WERI-Rb-1 (cell line): Measurements from ENCODE around the gene PZP.
"Not testable (repeated sequence)": the region's sequence is repeated elsewhere in the genome, so short reads cannot be mapped to it uniquely, and the experiment has no call there.

Experiments
- DNase-seq: peaks from one replicate; pipeline ENCODE4 v3.0.0-alpha.2; 2020
- H3K27ac ChIP-seq: fragments of 250-450 bp; sonication (Bioruptor Pico); 2 replicates; pipeline ENCODE4 v1.5.1; 2020; ENCODE audit warnings: mild to moderate bottlenecking, moderate library complexity
- H3K27me3 ChIP-seq: fragments of 250-450 bp; sonication (Bioruptor Pico); 2 replicates; pipeline ENCODE4 v1.5.1; 2021; ENCODE audit warnings: mild to moderate bottlenecking, low read depth, moderate library complexity; ENCODE audit not compliant: insufficient read depth, severe bottlenecking
- H3K36me3 ChIP-seq: fragments of 250-450 bp; sonication (Bioruptor Pico); 2 replicates; pipeline ENCODE4 v1.5.1; 2020; ENCODE audit warnings: mild to moderate bottlenecking, moderate library complexity
- H3K4me3 ChIP-seq: 2 replicates; pipeline ENCODE4 v1.5.1; 2011; ENCODE audit warnings: low read depth, mild to moderate bottlenecking, control low read depth, low read length
- H3K9me3 ChIP-seq: fragments of 250-450 bp; sonication (Bioruptor Pico); 2 replicates; pipeline ENCODE4 v1.5.1; 2021; ENCODE audit warnings: mild to moderate bottlenecking, moderate library complexity; ENCODE audit not compliant: severe bottlenecking
- TF ChIP-seq, protein P1 (sequence below): IDR thresholded peaks from 2 replicates; pipeline ENCODE4 v1.5.1; 2011; ENCODE audit warnings: low read depth, mild to moderate bottlenecking, control low read depth, inconsistent platforms, low read length

PZP gene

DNA sequence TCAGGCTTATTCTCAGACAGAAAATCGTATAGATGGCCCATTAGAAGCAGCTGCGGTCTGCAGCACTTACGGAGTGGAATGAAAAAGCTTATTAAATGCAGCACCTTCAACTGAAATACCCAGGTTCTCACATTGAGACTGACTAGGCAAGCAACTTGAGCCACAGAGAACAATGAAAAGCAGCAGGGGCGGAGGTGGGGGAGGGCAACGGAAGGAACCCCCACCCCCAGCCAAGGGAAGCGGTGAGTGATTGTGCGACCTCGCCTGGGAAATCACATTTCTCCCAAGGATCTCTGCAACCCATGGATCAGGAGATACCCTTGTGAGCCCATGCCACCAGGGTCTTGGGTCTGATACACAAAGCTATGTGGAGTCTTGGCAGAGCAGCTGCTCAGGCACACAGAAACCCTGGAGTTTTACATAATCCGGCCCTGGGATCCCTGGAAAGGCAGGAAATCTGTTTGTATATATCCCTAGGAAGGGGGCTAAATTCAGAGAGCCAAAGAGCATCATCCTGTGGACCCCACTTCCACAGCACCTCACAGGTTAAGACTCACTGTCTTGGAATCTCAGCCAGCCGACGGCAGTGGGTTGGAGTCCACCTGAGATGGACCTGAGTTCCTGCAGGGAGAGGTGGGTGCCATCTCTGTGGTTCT is 38.1 kb downstream of the PZP start:
- TF ChIP-seq, protein P1, sequence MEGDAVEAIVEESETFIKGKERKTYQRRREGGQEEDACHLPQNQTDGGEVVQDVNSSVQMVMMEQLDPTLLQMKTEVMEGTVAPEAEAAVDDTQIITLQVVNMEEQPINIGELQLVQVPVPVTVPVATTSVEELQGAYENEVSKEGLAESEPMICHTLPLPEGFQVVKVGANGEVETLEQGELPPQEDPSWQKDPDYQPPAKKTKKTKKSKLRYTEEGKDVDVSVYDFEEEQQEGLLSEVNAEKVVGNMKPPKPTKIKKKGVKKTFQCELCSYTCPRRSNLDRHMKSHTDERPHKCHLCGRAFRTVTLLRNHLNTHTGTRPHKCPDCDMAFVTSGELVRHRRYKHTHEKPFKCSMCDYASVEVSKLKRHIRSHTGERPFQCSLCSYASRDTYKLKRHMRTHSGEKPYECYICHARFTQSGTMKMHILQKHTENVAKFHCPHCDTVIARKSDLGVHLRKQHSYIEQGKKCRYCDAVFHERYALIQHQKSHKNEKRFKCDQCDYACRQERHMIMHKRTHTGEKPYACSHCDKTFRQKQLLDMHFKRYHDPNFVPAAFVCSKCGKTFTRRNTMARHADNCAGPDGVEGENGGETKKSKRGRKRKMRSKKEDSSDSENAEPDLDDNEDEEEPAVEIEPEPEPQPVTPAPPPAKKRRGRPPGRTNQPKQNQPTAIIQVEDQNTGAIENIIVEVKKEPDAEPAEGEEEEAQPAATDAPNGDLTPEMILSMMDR = no peak
- Histone ChIP-seq H3K36me3 (no peaks in the 10 kb centered on the region), H3K9me3 (no peaks in the 10 kb centered on the region), H3K4me3 (no peak overlapping the region), H3K27me3 (no peaks in the 10 kb centered on the region), H3K27ac (no peak overlapping the region)
- DNase-seq = no peak

DNA sequence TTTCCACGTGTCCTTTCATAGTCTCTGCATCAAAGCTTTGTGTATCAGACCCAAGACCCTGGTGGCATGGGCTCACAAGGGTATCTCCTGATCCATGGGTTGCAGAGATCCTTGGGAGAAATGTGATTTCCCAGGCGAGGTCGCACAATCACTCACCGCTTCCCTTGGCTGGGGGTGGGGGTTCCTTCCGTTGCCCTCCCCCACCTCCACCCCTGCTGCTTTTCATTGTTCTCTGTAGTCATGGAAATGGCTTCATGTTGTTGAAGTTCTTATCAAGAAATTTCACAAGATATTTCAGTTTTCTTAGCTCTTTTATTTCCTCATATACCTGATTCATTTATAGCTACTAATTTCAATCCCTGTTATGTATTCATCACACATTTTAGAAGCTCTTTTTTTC is 40.9 kb downstream of the PZP start:
- H3K27me3 ChIP-seq, DNase-seq, H3K9me3 ChIP-seq, H3K36me3 ChIP-seq, H3K4me3 ChIP-seq, H3K27ac ChIP-seq: not testable (repeated sequence)

DNA sequence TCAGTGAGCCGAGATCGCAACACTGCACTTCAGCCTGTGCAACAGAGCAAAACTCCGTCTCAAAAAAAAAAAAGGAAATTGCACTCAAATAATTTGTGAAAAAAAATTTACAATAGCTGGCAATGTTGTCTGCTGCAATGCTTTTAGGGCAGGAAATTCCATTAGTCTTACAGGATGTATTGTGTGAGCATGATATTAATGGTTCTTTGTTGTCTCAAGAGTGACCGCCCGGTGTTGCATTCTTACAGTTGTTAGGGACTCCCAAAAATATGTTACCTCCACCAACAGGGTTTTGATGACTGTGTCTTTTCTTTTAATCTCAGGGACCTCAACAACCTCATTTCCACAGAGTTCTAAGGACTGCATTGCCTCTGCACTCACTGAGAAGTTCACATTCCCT is 44.8 kb downstream of the PZP start:
- no peaks in the 10 kb centered on the region for H3K9me3 ChIP-seq
- no peak overlapping the region for H3K4me3 ChIP-seq
- H3K36me3 ChIP-seq = no peaks in the 10 kb centered on the region
- no peak overlapping the region for H3K27ac ChIP-seq
- DNase-seq = no peak
- H3K27me3 ChIP-seq = no peaks in the 10 kb centered on the region
- TF ChIP-seq, protein P1 = no peak

DNA sequence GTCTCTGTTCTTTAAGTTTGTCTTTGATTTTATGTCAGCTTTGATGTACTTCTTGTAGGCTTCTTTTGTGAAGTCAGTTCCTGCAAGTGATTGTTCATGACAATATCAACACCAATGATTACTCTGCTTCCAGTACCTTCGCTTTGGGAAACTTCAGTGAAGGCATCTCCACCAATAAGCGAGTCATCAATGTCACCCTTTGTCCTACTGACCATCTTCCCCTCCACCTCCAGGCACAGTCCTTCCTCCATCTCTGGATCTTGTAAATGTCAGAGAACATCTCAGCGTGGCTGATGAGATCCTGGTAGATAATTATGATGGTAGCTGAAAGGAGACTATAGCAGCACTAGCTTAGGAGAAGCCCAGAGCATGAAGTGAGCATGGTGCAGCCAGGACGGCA is 52.1 kb downstream of the PZP start:
- Histone ChIP-seq H3K27me3 (no peaks in the 10 kb centered on the region), H3K4me3 (no peak overlapping the region), H3K36me3 (no peaks in the 10 kb centered on the region), H3K27ac (no peak overlapping the region), H3K9me3 (no peaks in the 10 kb centered on the region)
- no peak for DNase-seq
- TF ChIP-seq, protein P1 = no peak

DNA sequence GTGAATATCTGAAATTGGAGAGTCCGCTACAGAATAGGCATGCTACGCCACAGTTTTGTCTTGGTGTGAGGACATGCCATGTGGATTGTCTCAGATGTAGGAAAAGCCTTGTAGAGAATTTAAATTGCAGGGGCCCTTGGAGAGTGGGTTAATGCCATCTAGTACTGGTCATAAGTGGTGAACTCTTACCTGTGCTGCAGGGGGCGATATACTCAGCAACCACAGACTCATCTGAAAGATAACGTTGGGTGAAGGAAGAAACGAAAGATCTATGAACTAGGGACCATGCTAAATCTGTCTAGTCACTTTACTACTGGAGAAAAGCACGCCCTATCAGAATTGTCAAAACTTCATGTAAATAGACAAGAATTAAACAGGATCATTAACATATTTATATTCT is 58.8 kb downstream of the PZP start:
- Histone ChIP-seq H3K36me3 (no peaks in the 10 kb centered on the region), H3K9me3 (peaks cover 4% of the 10 kb centered on the region), H3K27me3 (no peaks in the 10 kb centered on the region), H3K4me3 (no peak overlapping the region), H3K27ac (no peak overlapping the region)
- no peak for DNase-seq
- TF ChIP-seq, protein P1 = peak; percentile 23; the same call in 1 of the 2 replicates

DNA sequence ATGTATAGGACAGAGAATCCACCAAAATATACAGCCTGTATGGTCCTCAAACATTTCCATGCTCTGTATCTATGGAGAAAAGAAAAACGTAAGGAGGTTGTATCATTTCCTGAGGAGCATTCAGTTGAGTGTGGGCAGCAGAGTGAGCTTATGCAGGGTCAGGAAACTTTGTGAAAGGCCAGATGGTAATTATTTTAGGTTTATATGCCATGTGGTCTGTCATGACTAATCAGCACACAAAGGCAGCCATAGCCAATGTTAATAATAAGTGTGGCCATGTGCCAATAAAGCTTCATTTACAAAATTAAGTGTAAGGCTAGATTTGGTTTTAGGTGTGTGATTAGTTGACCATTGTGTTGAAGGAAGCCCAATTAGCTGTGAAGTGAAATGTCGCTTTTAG is 59.3 kb downstream of the PZP start:
- TF ChIP-seq, protein P1 = no peak
- H3K9me3 ChIP-seq = peaks cover 8% of the 10 kb centered on the region
- H3K4me3 ChIP-seq = no peak overlapping the region
- H3K36me3 ChIP-seq = no peaks in the 10 kb centered on the region
- DNase-seq = no peak
- H3K27me3 ChIP-seq = no peaks in the 10 kb centered on the region
- H3K27ac ChIP-seq = no peak overlapping the region
